C1 segment of cervical spinal cord (tissue), 14 donors: Measurements from ENCODE around the gene MFF.

Experiments
- DNase-seq, 14 donors: peaks; one replicate each; lab custom pipeline; 2025; lab: John Stamatoyannopoulos, UW

MFF gene

DNA sequence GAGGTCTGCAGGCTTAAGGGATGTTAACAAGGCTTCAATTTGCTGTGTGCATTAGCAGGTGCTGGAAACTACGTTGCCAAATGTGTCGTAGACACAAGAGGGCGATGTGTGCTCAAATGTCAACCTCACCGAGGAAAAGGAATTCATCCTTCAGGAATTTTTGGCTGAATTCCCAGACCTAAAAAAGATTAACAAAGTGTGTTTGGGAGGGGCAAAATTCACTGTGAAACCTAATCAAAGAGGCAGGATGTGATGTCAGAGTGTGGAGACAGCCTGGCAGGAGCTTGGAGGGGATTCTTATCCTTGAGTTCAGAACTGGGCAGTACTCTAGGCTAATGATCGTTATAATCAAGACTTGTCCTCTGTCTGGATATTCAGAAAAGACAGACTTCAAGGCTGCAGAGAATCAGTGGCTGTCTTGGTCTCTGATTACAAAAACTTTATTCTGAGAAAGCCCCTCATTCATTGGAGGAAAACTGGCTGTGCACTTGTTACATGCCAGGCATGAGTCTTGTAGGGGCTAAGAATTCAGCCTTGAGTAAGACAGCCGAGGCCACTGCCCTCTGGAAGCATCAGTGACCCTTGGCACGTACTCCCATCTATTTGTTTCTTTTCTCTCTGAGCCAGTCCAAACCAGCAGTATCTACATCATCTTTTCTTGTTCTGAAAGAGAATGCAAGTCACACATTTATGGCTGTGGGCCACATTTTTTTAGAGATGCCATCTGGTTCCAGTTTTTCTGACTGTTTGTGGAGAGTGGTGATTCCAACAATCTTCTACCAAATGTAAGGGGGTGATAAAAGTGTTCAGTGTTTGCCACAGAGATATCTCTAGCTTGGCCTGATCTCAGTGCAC lies 81.4 kb downstream of the MFF start:
- DNase-seq = peak in 12 of 14 donors; percentile 17 to 84 (median 42)
